Fibroblast of upper back skin (primary cell): ENCODE results near the gene NOM1.

Source experiments
- DNase-seq: peaks from one replicate; pipeline ENCODE4 v3.0.0-alpha.2; 2013

The NOM1 gene

GRCh38 chr7:157017603-157018327 lies 68.3 kb downstream of the NOM1 start:
- no peak for DNase-seq

- no peak for DNase-seq
Observed at GRCh38 chr7:157018328-157018996, 69.0 kb downstream of the NOM1 start.

- DNase-seq: no peak
Observed at GRCh38 chr7:157018997-157019608, 69.6 kb downstream of the NOM1 start.

GRCh38 chr7:157019718-157020451 lies 70.4 kb downstream of the NOM1 start:
- DNase-seq: no peak

- DNase-seq: no peak
Observed at GRCh38 chr7:157020514-157021070, 71.1 kb downstream of the NOM1 start.

DNA sequence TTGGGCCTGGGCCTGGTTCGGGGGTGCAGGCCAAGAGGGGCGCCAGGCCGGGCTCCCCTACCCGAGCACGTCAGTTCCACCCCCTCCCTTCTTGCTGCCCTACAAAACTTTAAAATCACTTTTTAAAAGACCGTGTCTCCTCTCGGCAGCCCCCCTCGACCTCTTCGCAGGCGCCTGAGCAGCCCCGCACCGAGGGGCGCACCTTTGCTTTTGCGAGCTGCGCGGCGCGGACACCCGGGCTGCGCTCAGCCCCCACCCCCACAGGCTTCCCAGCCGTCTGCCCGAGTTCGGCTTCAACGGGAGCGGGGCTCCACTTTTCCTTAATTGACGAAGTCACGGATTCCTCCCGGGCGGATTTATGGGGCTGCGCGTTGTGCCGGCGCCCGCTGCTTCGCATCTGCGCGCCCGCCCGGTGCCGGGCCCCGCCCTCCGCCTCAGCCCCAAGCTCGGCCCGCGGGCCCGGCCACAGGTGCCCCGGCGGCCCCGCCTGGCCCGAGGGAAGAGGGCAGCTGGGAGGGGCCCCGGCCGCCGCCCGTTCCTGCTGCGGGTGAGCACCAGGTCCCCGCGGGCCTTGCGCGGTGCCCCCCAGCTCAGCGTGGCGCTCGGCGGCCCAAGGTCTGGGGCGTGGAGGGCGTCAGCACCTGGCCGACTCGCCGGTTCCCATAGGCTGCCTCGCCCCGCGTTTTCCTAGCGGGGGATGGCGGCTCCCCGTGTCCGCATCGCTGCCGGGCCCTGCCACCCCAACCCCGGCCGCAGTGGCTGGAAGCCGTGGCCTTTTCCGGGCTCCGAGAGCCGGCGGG lies 71.8 kb downstream of the NOM1 start:
- no peak for DNase-seq

DNA sequence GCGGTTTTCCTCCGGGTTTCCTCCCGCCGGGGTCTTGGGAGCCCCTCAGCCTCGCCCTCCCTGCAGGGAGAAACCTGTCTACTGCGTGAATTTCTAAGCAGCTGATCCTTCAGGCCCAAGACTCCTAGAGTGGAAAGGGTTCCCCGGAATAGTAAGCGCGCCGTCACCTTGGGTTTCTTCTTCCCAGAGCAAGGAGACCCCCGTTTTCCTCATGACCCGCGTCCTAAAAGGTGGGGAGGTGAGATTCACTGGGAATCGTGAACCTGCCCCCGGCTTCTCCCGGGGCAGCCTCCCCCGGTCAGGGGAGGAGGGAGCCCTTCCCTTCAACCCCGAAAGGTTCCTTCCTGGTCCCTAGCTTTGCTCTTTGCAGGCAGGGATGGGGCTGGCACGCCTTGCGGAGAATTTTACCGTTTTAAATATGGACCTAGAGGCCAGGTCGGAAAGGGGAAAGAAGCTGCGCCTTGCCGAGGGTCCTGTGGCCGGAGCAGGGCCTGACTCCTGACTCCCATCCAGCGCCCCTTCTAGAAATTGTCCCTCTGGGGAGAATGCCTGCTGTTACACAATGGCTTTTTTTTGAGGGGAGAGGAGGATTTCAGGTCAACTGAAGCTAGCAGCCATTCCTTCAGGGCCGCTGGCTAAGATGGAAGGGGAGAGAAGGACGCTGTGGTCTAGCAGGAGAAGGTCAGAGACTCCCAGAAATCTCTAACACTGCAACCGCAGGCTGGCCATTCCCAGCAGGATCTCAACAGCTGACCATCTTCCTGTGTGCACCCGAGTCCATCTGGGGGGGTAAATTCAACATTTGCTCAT lies 72.6 kb downstream of the NOM1 start:
- no peak for DNase-seq
